NCI-H2107 (cell line): ENCODE data around the gene SEPTIN6.
"Not testable (repeated sequence)": the region's sequence is repeated elsewhere in the genome, so short reads cannot be mapped to it uniquely, and the experiment has no call there.

Source experiments
- DNase-seq: peaks from one replicate; lab custom pipeline; 2025; lab: John Stamatoyannopoulos, UW

The SEPTIN6 gene

DNA sequence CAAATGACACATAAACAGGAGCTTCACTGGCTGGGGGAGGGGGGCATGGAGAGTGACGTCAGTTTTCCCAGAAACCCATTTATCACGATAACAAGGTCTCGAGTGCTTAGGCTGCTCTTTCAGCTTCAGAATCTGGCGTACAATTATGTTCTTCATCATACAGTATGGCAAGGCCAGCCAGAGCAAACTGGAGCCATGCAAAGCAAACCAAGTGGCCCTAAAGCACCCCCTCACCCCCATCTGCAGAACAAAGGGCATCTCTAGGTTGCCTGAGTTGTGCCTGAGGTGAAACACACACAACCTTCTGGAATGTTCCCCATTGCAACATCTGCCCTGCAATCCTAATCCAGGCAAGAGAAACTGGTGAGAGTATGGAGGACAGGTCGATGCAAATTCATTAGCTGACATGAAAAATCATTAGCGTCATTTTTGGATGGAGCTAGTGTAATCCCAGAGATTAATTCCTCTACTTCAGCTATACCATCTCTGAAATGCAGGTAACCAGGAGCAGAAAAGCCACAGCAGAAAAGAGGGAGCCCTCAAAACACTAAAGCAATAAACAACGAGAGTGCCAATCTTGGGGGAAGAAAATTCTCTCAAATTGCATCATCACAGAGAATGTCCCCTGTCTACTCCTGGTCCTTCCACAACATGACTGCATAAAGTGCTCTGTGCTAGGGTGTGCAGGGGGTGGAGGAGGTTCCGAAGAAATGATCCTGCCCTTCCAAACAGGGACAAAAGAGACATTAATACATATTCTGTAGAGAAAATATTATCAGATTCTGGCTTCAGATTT lies 1.8 kb downstream of the SEPTIN6 start:
- DNase-seq, result no peak

DNA sequence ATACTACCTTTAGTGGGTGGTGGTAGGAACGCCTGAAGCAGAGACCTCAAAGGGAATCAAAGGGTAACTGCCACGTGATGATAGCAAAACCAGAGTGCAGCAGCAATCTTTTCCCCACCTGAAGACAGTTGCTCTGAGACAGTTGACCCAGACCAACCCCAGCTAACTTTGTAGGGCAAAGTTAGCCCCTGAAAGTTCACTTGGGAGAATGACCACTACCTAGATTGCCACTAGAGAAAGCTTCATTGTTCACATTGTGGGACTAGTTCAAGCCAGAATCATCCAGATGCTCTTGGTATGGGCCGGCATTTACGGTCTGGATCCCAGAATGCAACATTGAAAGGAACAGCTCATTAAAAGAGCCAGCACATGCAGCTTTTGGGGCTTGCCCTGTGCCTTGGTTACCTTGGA lies 4.1 kb downstream of the SEPTIN6 start:
- no peak for DNase-seq

DNA sequence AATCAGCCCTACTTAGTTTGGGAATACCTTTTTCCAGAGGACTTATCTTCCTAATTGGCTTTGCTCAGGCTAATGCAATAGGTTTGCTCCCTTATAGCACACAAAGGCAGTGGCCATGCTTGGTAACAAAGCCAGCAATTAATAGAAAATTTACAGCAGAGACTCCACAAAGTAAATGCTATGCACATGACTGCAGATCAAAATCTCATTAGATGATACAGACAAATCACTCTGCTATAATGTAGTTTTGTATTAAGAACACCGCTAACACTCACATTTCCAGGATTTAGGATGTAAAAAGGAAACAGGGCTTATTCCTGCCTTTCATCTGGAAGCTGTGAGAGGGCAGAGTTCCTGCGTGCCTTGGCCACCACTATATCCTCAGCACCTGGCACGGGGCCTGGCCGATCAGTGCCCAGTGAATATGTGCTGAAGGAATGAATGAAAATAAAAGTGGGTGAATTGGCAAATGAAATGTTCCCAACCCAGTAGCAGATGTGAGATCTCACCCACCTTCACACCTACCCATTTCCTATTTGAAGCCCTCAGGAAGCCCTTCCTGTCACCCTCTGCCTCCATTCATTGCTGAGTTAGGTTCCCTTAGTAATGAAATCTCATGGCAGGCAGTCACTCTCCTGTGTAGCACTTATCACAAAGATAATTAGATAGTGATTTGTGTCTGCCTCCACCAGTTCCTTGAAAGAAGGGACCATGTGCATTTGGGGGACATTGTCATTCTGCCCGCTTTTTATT lies 5.1 kb downstream of the SEPTIN6 start:
- DNase-seq, result no peak

DNA sequence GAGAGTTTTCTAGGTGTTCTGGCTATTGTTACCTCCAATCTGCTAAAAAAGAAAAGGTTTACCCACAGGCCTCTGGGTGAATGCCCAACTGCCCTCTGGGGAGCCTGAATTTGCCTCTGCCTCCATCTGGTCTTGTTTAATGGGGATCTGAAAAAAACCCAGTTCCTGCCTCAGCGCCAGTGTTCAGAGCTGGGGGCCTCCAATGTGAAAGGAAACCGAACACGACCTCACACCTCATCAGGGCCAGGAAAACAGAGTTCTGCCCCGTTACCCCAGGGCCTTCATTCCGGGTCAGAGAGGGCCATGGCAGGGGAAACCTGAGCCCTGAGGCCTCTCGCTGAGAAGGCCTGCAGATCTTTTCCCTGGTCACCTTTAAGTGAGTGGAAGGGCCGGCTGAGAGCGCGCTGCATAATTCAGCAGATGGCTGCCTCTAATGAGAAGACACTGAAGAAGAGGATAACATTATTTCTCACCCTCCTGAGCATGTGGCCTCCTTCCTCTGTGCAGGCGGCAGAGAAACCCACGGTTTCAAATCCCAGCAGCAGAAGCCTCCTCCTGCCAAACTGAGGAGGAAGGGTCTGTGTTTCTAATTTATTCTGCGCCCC lies 6.8 kb downstream of the SEPTIN6 start:
- no peak for DNase-seq

DNA sequence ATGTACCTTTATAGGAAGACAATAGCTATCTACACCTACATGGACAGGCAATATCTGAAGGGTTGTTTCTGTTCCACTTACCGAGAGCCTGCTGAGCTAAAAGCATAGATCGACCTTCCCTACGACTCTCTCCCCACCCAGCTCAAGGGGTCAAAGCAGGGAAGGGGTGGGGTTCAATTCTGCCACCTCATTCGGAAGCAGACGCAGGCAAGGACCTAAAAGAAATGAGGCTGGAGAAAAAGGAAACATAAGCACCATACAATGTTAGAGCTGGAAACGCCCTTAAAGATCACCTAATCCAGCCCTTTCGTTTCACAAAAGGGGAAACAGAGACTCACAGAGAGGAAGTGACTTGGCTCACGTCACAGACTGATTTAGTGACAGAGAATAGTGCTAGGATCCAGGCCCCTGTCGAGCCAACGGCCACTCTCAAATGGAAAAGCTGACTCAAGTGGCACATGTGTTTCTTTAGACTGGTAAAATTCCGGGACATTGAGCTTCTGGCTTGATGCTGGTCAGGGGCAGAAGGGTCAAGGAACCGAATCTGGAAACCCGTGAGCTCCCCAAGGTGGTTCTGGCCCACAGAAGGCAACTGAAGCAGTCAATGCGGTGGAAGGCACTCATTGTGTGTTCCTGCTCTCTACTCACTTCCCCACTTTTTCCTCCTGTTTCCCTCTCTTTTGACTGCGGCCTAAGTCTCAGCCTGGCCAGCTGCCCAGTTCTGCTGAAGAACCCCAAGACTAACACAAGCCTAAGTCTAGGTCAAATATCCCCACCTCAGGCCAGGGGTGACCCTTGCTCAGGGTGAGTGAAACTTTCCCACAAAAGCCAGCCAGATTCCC lies 7.5 kb downstream of the SEPTIN6 start:
- DNase-seq, result no peak

DNA sequence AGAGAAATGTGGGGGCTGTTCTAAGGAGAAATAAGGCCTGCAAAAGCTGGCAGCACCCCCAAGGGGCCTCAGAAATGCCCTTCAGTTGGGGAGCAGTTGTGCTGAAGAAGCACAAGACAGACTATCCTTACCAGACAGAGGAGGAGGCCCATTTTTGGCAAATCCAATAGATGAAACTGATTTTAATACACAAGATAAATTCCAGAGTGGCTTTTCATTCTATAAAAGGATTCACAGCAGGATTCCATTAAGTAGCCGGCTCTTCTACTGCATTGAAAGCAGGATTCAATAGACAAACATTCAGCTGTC lies 8.1 kb downstream of the SEPTIN6 start:
- peak; percentile 13 for DNase-seq

DNA sequence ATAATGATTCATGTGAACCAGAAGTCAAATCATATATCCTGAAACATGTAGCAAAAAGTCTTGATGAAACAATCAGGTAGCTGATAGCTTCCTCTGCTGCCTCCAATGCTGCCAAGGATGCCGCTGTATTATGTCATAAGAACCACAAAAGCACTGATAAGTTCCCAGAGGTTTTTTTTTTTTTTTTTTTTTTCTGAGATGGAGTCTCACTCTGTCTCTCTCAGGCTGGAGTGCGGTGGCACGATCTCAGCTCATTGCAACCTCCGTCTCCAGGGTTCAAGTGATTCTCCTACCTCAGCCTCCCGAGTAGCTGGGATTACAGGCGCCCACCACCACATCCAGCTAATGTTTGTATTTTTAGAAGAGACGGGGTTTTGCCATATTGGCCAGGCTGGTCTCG lies 8.7 kb downstream of the SEPTIN6 start:
- not testable (repeated sequence) for DNase-seq

DNA sequence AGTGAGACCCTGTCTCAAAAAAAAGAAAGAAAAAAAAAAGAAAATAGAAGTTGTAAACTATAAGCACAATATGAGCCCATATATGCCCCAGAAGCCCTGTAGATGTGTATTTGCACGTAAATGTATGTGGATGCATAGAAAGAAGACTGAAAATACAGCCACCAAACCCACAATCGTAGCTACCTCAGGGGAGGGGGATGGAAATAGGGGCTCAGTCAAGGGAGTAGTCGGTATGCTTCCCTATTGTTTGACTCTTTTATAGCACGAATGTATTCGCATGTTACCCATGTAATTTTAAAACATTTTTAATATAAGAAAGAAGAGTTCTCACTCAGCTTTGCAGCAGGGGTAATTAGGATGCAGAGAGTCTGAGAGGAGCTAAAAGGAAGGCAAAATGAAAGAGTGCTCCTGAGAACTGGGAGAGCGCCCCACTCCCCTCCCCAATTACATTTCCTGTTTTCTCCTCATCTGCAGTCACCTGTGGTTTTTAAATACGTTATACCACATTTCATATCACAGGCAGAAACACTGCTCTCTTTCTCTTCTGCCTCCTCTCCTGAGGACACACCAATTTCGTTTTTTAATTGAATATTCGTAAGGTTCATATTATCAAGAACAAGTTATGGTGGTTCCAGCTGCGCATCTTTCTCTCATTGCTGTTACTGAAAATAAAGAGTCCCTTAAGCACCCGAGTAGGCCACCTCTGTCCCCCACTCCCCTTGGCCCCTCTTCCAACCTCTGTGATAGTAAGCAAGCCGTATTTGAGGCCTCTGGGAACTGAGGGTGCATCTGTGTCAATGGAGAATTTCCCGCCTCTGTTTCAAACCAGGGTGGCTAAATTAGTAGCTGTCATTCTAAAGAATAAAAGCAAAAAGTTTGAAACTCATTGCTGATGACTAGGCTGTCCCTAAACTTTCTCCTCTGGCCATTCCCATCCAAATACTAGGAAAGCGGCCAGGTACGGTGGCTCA lies 10.7 kb downstream of the SEPTIN6 start:
- DNase-seq, result no peak

DNA sequence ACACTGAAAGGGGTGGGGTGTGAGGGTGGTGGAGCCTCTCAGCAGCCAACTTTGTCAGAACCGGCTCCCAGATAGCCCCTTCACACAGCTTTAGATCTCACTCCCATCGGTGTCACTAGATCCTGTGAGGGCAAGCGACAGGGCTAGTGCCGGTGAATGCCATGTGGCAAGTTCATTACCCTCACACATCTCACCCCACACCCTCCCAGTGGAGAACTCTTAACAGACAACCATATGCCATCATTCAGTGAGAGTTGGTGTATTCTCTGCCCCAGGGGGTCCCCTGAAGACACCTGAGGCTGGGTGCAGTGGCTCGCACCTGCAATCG lies 15.3 kb downstream of the SEPTIN6 start:
- no peak for DNase-seq

DNA sequence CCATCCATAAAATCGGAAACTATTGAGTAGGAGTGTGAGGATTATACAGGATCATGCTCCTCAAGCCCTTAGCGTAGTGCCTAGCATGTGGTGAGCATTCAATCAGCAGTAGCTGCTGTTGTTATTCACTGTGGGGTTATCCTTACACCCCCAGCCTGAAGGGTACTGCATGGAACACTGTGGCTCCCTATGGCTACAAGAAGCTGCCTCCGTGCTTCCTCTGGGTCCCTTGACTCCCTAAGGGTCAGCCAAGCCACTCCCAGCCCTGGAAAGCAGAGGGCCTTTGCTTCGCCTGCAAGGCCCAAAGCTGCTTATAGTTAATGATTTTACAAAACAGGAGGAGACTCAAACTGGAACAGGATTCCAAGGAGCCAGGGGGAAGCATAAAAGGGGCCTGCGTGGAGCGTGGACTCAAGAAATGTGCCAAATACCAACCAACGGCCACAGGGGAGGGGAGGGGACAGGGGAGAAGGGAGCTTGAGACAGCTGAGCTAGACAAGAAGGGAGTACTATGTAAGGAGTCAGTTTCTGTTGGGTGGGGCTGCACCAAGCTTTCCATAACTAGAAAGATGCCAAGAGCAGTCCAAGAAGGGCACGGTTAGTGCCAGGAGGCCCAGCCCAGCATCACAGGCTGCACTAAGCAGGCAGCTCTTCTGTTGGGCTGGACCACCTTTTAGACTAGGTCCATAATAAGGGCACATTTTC lies 15.9 kb downstream of the SEPTIN6 start:
- no peak for DNase-seq

DNA sequence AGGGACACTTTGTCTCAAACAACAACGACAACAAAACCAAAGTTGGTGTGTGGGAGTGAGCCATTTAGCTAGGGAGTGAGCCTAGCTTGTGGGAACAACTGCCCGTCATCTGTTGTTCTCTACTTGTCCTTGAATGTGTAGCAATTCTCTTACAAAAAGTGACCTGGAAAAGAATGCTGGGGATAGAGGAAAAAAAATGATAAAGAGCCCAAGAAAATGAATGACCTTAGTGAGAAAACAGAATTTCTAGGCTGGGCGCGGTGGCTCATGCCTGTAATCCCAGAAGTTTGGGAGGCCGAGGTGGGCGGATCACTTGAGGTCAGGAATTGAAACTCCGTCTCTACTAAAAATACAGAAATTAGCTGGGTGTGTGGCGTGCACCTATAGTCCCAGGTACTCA lies 19.6 kb downstream of the SEPTIN6 start:
- DNase-seq, result no peak

DNA sequence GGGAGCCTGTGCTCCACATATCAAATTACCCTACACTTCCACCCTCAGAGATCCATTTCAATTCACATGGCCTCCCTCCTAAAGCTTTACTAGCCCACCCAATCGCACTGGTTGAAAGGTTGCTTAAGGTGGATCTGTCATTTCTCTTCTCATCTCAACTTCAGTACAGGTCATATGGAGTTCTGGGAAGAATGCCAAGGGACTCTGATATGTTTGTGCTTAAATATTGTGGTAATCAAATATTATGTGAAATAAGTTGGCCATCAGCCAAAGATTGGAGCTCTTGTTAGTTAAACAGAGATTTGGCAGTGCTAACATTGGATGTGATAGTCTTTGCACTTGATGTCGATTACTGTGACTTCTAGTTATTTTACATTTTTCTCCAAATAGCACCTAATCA lies 20.5 kb downstream of the SEPTIN6 start:
- peak; percentile 70 for DNase-seq

DNA sequence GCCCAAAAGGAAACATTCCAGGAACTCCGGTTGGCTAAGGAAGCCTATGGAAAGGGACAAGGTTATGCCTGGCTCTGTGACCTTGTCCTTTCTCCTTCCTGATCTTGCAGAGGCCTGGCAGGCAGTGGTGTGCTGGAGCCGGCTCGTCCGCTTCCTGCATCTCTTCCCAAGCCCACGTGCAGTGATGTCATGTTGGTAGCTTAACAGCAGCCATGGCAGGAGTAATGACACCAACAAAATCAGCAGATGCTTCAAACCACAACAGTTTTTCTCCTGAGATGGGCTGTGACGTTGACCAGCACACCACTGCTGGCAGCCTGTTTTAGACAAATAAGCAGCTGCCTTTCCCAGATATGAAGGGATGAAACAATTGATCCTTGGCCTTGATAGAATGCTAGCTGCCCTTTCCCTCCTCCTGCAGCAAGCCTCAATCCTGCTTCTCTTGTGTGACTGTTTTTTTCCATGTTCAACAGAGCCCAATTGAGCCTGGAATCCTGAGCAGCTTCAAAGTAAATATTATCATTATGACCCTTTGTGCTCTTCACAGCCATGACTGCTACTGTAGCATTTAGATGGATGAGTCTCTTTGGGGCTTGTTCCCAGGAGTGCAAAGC lies 23.4 kb downstream of the SEPTIN6 start:
- no peak for DNase-seq

DNA sequence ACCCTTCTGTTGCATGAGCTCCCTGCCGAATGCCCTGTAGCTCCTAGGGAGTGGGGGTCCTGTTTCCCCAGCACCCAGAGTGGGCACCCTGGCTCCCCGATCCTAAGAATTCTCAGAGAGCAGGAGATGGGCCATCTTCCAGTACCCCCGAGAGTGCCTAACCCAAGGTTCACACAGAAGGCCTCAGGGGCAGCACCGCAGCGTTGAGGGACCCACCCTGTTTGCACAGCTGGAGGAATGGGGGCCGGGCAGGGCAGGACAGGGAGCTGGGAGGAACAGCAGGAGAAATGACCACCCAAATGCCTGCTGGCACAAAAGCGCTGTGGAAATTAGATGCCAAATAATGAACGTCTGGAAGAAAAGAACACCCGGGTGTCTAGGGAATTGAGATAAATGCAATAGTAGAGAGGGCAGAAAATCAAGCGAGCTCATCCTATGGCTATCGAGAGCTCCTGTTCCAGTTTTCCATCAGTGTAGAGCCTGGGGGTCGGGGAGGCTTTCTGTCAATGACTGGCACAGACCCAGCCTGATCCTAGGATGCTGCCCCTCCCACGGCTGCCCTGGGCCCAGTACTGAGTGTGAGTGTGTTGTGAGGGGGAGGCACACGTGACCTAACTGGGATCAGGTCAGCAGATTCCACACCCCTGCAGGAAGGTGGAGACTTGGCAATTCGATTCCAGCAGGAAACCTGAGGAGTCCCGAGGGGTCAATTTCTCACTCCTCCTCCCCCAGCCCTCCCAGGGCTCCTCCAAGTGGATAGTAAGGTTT lies 25.7 kb downstream of the SEPTIN6 start:
- DNase-seq, result peak; percentile 8

DNA sequence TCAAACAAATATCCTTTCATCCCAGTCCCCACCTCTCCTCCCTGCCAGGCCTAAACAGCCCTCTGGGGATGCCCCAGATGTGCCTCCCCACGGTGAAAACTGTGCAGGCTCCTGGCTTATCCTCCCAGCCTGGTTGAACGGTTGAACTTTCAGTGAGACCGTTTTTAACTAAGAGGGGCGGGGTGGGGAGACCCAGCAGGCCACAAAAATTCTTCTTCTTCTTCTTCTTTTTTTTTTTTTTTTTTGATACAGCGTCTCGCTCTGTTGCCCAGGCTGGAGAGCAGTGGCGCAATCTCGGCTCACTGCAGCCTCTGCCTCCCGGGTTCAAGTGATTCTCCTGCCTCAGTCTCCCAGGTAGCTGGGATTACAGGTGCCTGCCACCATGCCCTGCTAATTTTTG lies 28.1 kb downstream of the SEPTIN6 start:
- DNase-seq, result not testable (repeated sequence)

DNA sequence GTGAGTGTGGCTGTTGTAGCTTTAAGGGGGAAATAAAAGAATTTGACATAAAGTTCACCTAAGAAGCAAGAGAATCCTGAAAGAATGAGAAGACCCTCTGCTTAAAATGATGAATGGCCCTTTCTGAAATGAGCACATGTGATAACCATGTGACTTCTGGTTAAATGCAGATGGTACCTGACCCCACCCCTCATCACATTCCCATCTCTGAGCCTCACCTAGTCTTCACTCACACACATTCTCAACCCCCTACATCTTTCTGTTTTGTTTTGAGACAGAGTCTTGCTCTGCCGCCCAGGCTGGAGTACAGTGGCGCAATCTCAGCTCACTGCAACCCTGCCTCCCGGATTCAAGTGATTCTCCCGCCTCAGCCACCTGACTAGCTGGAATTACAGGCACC lies 31.5 kb downstream of the SEPTIN6 start:
- DNase-seq, result no peak

DNA sequence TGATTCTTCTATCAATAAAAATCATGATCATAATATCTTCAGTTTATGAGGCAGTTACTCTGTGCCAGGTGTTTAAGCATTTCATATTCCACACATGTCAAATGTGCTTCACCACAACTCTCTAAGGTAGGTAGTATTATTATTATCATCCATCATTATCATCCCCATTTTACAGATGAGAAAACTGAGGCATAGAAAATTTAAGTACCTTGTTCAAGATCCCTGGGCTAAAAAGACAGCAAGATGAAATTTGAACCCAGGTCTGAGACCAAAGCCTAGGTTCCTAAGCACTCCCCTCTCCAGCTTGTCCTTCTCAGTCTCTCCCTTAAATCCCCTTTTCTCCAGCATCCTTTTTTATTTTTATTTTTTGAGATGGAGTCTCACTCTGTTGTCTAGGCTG lies 33.4 kb downstream of the SEPTIN6 start:
- no peak for DNase-seq

DNA sequence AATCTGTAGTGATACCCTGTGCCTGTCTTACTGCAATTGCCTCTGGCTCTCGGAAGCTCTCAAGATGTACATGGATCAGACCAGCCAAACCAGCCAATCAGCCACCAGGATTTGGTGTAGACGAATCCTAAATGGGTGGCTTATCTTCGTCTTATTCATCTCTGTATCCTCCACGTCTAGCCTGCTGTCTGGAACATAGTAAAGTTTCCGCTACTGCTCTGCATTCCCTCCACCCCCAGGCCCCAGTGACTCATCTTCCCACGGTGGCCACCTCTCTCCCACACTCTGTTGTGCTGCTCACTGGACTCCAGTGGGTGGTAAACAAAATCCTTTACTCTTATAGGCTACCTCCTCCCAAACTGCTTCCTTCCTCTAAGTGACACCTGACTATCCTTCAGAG lies 37.8 kb downstream of the SEPTIN6 start:
- no peak for DNase-seq

DNA sequence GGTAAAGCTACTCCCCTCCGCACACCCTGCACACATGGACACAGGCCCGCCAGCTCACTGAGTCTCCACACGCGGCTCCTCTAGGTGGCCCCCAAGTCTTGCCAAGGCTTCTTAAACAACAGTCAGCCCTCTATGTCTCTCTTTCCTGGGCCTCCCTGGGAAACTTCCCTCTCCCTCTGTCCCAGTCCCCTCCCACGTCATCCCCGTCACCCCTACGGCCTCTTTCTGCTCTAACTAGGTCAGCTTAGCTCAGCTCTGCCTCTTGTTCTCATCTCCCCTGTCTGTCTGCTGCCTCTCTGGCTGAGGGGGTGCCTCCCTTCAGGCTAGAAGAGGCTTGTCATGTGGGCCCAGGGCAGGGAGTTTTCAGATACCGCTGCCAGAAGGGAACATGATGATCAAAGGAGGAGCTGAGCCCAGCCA lies 38.8 kb downstream of the SEPTIN6 start:
- no peak for DNase-seq

DNA sequence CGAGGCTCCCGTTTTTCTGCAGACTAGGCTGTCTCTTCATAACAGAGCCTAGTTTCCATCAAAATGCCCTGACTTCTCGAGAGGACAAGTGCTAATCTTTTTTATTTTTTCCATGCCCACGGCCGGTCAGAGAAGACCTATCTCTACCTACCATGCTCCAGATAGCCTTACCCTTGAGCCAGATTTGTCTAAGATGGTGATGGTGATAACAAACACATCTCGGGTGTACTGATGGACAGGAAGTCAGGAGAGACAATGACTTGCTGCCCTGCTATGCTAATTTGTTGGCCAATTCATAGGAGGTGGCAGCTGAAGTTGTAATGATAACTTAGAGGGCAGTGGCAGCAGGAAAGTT lies 44.6 kb downstream of the SEPTIN6 start:
- DNase-seq, result no peak
